PC-9 (cell line): ENCODE results near the gene CCDC141.

ENCODE experiments used
- EZH2 ChIP-seq: fragments of 200-600 bp; sonication (generic); IDR thresholded peaks from 2 replicates; pipeline ENCODE4 v1.8.0; 2017; ENCODE audit warnings: antibody characterized with exemption, low read depth
- TF ChIP-seq, protein P1 (sequence below): fragments of 200-600 bp; sonication (generic); conservative IDR thresholded peaks from 2 replicates; pipeline ENCODE4 v1.6.1; 2017; ENCODE audit warnings: mixed run types, antibody characterized with exemption, mild to moderate bottlenecking, moderate library complexity

DNA sequence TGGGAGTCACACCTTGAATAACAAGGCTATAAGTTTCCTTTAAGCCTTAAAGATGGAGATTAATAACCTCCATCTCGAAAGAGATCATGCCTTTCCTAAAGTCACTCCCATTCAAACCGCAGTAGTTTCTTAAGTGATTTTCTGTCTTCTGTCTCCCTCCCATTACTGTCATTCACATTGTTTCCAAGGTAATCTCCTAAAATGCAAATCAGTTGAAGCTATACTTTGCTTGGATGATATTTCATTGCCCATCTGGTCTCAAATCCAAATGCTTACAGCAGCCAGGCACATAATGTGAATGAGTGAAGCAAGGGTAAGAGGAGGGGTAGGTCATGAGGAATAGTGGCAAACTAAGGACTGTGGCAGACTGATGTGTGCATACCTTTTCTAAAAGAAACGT, 116.4 kb downstream of the CCDC141 start:
- TF ChIP-seq, protein P1, sequence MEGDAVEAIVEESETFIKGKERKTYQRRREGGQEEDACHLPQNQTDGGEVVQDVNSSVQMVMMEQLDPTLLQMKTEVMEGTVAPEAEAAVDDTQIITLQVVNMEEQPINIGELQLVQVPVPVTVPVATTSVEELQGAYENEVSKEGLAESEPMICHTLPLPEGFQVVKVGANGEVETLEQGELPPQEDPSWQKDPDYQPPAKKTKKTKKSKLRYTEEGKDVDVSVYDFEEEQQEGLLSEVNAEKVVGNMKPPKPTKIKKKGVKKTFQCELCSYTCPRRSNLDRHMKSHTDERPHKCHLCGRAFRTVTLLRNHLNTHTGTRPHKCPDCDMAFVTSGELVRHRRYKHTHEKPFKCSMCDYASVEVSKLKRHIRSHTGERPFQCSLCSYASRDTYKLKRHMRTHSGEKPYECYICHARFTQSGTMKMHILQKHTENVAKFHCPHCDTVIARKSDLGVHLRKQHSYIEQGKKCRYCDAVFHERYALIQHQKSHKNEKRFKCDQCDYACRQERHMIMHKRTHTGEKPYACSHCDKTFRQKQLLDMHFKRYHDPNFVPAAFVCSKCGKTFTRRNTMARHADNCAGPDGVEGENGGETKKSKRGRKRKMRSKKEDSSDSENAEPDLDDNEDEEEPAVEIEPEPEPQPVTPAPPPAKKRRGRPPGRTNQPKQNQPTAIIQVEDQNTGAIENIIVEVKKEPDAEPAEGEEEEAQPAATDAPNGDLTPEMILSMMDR, result no peak
- no peak for TF ChIP-seq EZH2
